ENCODE measurements around the gene MARCHF2.

- TF ChIP-seq CTCF (IDR thresholded peaks at IDR 0.05) (no peak), ZFX (IDR thresholded peaks at IDR 0.05; ENCODE audit: borderline replicate concordance) (no peak)
Observed at GRCh38 chr19:8429044-8429443, 15.9 kb downstream of the MARCHF2 start.
